Right lobe of liver (tissue), 4 donors: ENCODE data around the gene RPP14.

Experiments
- CTCF ChIP-seq, 4 donors: fragments of 200-600 bp in 3 of 4; fragments of 450-650 bp in 1 of 4; IDR thresholded peaks; one replicate each; pipeline versions ENCODE4 v1.5.1 to v1.8.0; 2016 to 2022; ENCODE audit warnings: antibody characterized with exemption in 4 of 4, mild to moderate bottlenecking in 2 of 4
- POLR2A ChIP-seq: fragments of 450-650 bp; IDR thresholded peaks from one replicate; pipeline ENCODE4 v1.6.1; 2017; ENCODE audit warnings: antibody characterized with exemption, mild to moderate bottlenecking
- donor health status: DM: no; HTN: no; CAD: no.
- donor health status: DM: no; HTN: no; CAD: no.
- donor health status: DM: no; HTN: yes; CAD: no.

DNA sequence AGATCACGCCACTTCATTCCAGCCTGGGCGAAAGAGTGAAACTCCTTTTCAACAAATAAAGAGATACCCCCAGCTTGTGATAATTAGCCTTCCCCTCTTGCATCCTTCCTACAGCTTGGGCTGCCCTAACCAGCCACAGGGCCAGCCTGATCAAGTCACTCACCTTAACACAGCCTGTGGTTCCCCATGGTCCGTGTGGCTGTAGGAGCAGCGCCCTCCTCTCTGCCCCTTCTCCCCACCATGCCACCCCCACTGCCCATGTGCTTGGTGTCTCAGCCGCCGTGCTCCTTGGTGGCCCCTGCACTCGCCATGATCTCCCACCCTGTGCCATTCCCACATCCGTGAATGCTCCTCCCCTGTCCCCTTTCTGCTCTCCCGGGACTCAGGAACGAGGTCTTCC, 13.2 kb upstream of the RPP14 start:
- TF ChIP-seq CTCF (IDR thresholded peaks at IDR 0.05) (no peak), POLR2A (no peak)
